Umbilical cord (tissue), 2 donors: Measurements from ENCODE around the gene HS6ST1. TPM values are rescaled to one million over a fixed set of nuclear protein-coding genes. Genes with fewer than 3 reads are reported as not detected.

Experiments
- DNase-seq: peaks from one replicate; pipeline ENCODE4 v3.0.0-alpha.2; 2015; ENCODE audit warnings: low spot score
- total RNA-seq: library from RNA; depleted of rRNA; stranded (reverse); fragments of >200 nt; gene quantifications from one replicate; pipeline ENCODE4 v1.2.3, GENCODE V29; 2014; ENCODE audit warnings: low replicate concordance; ENCODE audit not compliant: insufficient read depth

Gene HS6ST1
- total RNA-seq, 1 donor from 2014 or later = 23.6 TPM

DNA sequence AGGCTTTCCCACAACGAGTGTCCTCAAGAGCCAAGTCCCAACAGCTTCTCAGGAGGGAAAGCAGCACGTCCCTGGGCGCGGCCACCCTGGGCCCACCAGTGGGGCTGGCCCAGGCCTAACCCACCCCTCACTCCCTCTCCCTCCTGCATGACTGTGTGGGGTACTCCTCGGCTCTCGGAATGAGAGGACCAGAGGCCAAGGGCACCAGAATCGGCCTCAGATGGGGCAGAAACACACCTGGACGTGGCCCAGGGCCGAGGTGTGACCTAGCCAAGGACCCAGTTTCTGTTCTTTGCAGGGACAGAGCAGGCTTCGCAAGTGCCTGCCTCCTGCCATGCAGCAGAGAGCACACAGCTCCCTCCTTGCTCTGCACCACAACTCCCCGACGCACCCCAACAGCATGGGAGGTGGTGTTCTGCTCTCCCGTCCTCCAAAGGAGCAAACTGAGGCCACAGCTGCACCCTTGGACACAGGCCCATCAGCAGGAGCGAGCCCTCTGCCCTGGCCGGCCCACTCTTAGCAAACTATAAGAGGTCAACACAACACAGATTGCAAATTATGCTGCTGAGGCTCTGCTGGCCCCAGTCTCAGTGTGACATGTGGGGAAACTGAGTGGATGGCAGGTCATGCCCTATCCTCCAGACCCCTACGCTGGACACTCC lies 19.7 kb downstream of the HS6ST1 start:
- no peak for DNase-seq

DNA sequence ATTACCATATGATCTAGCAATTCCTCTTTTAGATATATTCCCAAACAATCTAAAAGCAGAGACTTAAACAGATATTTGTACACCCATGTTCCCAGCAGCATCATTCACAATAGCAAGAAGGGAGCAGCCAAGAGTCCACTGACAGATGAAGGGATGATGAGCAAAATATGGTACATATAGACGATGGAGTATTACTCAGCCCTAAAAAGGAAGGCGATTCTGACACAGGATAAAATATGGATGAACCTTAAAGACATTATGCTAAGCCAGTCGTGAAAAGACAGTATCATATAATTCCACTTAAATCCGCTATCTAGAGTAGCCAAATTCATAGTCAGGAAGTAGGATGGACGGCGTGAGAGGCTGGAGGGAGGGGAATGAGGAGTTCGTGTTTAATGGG lies 20.4 kb downstream of the HS6ST1 start:
- no peak for DNase-seq

DNA sequence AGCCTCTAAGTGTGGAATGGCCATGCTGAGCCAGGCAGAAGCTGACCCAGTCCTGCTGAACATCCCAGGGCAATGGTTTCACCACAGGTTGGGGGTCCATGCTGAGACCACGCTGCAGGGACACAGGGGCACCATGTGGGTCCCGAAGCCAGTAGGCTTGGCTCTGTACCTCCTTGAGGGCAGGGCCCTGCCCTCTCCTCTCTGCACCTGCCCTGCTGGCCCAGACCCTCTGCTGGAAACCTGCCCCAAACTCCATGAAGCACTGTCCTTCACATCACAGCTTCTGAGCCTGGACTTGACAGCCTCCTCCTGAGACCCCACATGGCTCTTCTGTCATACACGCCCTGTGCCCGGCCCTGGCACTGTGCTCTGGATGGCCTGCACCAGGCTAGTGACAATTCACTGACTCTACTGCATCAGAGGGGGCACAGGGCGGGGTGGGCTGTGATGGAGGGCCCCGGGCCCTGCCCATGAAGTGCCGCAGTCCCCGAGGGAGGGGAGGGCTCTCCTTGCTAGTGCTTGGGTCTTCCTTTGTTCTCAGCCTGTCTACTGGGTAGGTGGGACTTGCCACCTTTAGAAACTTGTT lies 24.7 kb downstream of the HS6ST1 start:
- no peak for DNase-seq

DNA sequence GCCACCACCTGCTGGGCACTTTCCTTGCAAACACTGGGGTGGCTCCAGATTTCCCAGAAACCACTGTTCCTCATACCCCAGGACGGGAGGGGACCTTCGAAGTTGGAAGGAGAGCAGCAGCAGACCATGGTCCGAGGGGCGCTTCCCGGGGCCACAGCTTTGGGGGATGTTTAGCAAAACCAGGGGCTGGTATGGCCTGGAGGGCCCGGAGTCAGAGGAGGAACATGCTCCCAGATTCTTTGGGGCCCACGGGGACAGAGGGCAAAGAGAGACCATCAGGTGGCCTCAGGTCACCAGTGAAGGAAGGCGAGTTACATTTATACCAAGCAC lies 25.3 kb downstream of the HS6ST1 start:
- DNase-seq = no peak

DNA sequence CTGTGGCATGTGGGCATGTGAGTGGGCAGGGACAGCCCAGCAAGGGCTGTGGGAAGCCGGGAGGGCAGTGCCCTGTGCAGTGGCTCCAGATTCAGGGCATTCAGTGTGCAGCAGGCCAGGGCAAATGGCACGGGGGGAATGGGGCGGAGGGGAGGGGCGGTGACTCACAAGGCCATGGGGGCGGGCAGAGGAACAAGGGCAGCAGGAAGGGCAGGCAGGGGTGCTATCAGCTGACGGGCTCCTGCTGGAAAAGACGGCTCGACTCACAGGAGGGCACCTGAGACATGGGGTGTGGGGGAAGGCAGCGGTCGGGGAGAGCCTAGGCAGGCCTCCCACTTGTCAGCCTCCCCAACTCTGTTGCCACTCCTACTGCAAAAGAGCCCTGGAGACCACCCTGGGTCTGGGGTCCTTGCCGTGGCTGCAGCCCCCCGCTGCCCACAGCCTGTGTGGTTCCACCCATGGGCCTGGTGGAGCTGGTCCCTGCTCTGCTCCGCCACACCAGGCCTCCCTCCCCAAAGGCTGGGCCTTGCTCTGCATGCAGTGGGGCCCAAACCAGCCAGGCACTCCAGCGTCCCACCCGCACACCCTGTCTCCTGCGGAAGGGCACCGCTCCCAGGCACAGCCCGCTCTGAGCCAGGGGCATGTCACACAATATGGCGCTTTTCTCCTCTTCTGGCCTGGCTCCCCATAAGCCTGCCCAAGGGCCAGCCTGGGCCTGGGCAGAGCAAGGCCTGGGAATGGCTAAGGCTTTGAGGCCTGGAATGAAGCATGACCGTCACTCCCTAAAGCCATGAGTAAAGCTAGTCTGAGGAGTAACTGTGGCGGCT lies 25.9 kb downstream of the HS6ST1 start:
- DNase-seq = no peak

DNA sequence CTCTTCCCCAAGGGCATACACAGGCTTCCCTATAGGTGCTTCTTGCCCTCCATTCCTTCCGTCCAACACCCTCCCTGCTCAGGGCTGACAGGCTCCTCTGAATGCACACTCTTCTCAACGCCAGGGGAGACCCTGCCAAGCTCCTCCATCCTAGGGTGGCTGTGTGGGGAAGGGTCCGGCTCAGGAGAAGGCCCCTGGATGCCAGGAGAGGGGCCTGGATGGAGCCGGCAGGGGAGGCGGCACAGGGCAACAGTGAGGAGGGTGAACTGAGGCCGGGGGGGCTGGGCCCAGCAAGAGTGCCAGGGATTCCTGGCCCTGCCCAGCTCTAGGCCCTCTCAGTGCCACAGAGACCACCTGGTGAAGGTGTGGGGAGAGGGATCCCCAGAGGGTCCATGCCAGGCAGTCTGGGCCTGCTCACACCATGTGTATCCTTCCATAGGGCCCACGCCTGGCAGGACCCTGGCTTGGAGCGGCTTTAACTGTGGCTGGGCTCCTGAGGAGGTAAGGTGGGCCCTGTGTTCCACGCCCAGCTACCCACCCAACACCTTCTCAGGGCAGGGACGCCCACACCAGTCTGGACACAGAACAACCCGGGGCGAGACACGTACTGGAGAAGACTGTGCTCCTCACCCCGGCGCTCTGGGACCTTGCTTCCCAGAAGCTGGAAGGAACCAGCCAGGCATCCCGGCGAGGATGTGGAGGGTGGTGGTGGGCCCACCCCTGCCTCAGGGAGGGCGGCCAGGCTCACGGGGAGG lies 26.6 kb downstream of the HS6ST1 start:
- no peak for DNase-seq

DNA sequence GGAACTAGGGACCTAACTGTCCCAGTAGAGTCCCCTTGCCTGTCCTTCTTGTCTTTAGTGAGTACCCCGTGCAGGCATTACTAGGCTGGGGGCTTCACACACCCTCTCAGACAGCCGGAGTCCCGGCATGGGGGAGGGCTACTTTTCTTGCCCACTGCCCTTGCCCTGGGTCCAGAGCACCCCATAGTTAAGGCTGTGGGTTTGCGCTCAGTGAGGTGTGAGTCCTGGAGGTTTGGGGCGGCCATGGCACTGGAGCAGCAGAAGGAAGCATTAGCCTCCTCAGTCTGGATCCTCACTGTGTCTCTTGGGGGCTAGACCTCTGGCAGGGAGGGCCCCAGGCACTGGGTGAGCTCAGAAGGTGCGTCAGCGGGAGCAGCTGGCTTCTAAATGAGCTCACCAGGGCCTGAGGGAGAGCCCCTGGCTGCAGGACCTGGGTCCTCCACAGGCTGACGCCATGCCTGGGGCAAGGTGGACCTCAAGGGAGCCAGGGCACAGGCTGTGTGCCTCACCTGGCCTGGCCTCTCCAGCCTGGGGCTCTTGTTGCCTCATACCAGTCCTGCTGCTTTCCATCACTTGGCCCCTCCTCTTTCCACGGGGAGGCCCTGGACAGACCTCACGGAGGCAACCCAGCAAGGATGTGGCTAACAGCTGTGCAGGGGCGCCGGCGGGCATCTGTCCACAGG lies 27.4 kb downstream of the HS6ST1 start:
- no peak for DNase-seq

DNA sequence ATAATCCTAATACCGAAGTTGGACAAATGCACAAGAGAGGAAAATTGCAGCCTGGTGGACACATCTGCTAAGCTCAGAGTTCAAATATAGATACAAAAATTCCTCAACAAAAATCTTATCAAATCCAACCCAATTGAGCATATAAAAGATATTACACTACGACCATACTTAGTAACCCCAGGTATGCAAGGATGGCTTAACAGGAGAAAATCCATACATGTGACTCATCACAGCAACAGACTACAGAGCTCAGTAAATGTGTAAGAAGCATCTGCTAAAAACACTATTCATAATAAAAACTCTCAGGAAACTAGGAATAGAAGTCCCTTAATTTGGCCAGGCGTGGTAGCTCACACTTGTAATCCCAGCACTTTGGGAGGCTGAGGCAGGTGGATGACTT lies 28.3 kb downstream of the HS6ST1 start:
- DNase-seq = no peak

DNA sequence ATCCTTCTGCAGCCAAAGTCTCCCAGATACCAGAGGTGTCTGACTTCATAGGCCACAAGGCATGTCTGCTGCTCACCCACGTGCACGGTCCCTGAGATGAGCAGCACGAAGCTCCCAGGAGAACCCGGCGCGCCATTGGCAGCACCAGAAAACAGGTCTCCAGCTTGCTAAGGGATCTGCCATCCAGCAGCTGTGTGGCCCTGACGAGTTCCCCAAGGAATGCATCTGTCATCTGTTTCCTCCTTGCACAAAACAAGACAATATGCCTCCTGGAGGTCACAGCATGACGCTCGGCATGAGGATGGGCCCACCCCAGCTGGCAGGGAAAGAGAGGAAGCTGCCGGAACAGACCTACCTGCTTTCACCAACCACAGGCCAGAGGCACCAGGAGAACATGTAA lies 29.2 kb downstream of the HS6ST1 start:
- no peak for DNase-seq

DNA sequence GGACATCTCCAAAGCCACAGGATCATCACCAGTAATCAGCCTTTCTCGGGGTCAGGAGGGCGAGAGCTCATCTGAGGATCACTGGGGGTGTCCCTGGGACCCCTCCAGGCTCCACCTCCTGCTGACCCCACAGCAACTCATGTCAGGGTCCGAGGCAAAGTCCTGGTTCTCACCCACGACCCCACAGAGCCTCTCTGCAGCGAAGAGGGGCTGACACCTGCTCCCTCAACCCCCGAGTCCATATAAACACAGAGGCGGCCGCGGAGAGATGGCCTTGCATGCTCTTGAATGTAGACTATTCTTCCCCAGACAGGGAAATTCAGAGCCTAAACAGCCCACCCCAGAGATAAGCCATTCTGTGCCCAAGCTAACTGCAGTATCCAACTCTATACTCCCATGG lies 29.9 kb downstream of the HS6ST1 start:
- DNase-seq = no peak

DNA sequence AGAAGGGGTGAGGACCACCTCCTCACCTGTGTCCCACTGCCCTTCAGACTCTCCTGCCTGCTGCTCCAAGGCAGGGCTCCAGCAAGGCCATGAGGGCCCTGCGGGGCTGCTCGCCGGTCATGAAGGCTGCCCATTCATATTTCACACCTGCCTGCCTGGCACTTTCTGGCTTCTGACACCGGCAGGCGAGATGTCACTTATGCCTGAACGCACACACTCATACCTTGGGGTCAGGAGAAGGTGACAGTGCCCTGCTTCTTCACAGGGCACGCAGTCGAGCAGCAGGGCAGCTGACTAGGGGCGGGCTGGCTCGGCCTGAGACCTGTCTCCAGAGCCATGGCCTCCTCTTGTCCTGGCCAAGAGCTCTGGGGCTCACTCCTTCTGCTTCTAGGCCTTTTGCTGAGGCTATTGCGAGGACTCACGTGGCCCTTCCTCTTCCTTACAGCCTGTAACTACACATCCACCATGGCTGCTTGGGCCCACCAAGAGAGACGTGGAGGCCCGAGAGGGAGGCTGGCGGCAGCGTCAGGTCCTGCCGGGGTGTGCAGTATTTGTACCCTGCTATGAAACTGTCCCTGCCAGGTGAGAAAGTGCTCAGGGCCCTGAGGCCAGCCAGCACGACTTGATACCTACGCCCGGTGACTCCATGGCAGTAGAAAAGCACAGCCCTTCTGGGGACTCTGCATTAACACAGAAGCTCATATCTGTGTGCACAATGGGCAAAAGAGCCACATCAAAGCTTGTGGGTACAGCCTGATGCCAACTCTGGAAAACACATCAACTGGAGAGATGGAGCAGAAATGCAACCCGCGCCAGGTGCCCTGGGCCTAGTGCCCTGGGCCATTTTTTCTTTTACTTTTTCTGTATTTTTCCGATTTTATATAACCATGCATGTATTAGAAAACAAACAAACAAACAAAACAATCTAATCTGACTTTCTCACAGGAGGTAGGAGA lies 30.6 kb downstream of the HS6ST1 start:
- no peak for DNase-seq

DNA sequence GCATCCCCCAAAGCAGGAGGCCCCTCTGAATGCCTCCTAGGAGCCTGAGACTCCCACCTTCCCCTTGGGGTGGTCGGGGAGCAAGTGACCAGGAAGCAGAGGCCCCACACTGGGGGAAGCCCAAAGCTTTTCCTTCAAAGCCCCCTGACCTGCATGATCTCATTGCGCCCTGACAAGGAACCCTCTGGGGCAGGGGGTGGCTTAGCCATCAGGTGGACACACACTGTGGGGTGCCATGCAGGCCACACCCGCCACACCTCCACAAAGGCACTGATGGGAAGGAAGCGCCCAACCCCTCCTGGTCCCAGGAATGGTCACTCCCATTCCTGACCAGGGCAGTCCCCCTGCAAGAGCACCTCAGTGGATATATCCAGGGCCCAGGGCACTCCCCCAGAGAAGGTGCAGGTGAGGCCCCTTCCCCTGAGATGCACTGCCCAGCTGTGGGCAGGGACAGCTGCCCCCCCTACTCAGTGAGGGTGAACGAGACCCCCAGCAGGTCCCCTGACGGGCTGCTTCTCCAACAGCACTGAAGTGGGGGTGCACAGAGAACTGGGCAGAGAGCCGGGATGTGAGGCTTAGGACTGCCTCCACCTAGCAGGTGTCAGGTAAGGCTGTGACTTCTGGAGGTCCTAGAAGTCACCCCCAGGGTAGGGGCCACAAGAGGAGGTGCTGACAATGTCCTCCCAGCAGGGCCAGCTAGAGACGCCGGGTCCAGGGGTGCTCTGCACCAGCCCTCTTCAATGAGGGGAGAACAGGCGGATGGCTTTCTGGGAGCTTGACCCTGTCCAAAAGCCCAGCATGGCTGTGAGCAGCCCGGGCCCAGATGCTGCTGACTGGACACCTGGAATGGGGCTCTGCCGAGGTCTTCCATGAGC lies 31.5 kb downstream of the HS6ST1 start:
- DNase-seq = no peak

DNA sequence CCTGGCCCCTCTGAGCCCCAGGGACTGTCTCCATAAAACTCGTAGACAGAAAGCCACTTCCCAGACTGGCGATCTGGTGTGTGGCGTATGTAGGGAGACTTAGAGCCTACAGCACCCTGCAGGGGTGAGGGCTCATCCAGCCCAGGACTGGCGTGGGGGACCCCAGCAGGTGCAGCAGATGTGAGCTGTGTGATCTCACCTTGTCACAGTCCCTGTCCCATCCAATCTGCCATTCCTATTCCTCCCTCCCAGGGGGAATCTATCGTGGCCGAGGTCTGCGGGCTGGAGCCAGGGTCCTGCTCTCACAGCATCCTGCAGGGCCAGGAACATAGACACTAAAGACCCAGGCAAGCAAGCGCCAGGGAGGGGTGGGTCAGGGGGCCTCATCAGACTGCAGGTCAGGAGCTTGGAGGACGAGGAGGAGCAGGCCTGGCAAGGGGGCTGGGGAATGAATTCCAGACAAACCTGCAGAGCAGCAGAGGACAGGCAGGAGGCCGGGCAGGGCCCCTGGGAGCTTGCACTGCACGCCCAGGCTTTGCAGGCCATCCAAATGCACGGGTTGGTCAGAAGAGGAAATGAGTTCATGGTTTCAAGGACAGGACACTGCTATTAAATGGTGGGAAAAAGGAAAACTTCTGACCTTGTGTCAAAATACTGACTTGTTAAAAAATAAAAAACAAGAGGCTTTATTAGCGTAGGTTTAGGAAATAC lies 32.5 kb downstream of the HS6ST1 start:
- DNase-seq = no peak

DNA sequence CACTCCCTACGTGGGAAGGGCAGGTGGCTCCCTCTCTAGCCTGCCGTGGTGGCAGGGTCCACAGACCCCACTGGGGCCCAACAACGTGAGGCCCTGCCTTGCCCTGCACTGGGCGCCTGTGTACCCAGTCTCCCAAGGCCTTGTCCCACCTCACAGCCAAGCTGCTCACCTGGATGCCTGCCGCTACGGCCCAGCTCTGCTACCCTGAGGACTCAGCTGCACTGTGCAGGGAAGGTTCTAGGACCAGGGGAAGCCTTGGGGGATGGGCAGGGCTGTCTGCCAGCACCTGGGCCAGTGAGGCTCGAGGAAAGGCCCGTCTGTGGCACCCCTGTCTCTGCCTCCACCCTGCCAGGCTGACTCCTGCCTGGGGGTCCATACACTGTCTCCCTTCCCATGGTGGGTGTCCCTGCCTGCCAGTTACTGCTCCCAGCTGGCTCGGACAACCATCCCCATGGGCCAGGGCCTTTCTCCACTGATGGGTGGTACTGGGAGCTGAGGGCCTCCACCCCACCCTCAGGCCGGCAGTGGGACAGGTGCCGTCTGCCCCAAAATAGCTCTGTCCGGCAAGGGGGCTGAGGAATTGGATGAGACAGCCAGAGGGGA lies 33.2 kb downstream of the HS6ST1 start:
- no peak for DNase-seq

DNA sequence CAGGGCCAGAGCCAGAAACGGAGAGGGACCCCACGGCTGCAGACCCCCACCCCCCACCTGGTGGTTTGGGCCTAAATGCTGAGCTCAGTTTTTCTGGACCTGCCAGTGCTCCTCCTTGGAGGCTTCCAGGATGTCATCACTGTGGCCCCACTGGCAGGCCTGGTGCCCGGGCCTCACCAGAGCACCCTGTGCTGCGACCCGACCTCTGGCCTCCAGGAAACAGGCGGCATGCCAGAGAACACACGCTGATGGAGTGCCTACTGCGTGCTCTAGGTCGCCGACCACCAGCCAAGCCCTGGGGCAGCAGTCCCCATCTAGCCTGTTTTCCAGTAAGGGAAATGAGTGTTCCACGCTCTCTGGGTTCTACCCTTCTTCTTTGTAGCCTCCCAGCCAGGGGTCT lies 33.8 kb downstream of the HS6ST1 start:
- no peak for DNase-seq

DNA sequence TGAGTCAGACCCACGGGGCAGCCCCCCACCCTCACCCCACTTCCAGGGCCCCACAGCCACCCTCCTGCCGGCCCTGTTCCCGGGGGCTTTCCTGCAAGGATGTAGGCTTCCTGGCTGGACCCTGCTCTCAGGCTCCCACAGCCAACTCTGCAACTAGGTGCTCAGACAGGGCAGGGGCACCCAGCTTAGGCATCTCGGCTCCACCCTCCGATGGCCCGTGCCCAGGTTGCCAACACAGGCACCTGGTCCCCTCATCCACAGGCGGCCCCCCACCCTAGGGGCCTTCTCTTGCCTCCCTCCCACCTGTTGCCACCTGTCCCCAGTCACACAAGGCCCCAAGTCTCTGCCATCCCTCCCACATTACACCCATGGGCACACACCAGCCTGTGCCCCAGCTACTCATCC lies 34.6 kb downstream of the HS6ST1 start:
- DNase-seq = no peak

DNA sequence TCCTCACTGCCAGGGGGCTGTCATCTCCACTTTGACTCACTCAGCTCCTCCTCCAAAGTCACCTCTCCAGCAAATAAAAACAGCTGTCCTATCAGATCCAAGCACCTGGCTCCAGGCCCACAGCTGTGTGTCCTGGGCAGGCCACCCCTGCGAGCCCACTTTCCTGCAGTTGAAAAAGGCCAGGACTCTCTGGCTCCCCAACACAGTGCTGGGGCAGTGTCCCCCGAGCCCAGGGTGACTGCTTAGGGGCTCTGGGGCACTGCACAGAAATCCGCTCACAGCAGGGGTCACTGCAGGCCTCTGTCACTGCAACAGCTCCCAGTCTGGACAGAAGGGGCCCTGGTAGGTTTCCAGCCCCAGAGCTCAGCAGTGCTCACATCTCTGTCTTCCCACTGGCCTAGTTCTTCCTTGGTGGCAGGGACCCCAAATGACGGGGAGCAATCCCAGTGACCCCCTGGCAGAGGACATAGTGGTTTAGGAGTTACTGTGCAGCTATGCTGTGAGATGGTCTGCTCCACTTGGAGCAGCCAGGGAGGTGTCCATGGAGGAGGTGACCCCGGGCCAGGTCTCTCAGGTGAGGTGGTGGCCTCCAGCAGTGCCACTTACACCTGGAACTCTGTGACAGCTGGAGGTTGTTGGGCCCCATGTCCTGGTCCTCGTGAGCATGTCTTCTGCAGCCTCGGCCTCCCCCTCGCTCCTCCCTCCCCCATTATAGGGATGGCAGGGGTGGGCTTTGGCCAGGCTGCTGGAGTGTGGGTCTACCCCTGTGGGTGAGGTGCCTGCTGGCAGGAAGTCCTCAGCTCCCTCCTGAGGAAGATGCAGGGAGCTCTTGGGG lies 35.5 kb downstream of the HS6ST1 start:
- no peak for DNase-seq
